ENCODE measurements around the gene CHRNB4. TPM values are rescaled to one million over a fixed set of nuclear protein-coding genes. Genes with fewer than 3 reads are reported as not detected.

The CHRNB4 gene
- total RNA-seq, 1 experiment from 2014 or later = 0.13 TPM

GRCh38 chr15:78662028-78662427 is 21.0 kb upstream of the CHRNB4 start:
- no peak overlapping the region for H3K4me2 ChIP-seq
- no peak overlapping the region for H2AFZ ChIP-seq
- H3K4me3 ChIP-seq = no peak overlapping the region
- no peak overlapping the region for H3K27ac ChIP-seq
- H3K9me3 ChIP-seq (ENCODE audit: insufficient read depth, low read depth) = no peaks in the 10 kb centered on the region
- intact Hi-C loops (cut with micrococcal nuclease; ENCODE audit: unreplicated experiment) = no loop called here
- H3K4me1 ChIP-seq (replicated peaks; ENCODE audit: insufficient read depth) = peaks cover 7% of the 10 kb centered on the region; the same call in 1 of the 2 replicates
- CTCF ChIA-PET = no interaction called here
- DNase-seq = no peak
- H3F3A ChIP-seq (ENCODE audit: insufficient read depth, low read depth) = 0 out of 2 replicates have a peak, but pooled peaks cover 5% of the 10 kb centered on the region
- no peaks in the 10 kb centered on the region for H3K27me3 ChIP-seq (ENCODE audit: insufficient read depth, low read depth)
- H3K79me2 ChIP-seq (ENCODE audit: low read depth) = no peaks in the 10 kb centered on the region
- TF ChIP-seq EZH2 (IDR thresholded peaks at IDR 0.05; ENCODE audit: low read depth) = no peak
- H3K9me2 ChIP-seq (ENCODE audit: insufficient read depth) = no peaks in the 10 kb centered on the region
- no peaks in the 10 kb centered on the region for H3K36me3 ChIP-seq (ENCODE audit: low read depth)
- no TSS peak for BruUV-seq (replicated peaks)
- no peaks in the 10 kb centered on the region for H4K20me1 ChIP-seq (ENCODE audit: insufficient read depth)
- POLR2A ChIA-PET (ENCODE audit: unreplicated experiment) = no interaction called here

- no peaks in the 10 kb centered on the region for H3K9me3 ChIP-seq (ENCODE audit: insufficient read depth, low read depth)
- CTCF ChIA-PET = no interaction called here
- intact Hi-C loops (cut with micrococcal nuclease; ENCODE audit: unreplicated experiment) = no loop called here
- POLR2A ChIA-PET (ENCODE audit: unreplicated experiment) = interaction anchor here (0.6 kb wide), 1 partner anchor 212 kb away, joined by 7 read pairs; no protein-coding TSS in a partner anchor
- H3F3A ChIP-seq (ENCODE audit: insufficient read depth, low read depth) = 0 out of 2 replicates have a peak, but pooled peaks cover 5% of the 10 kb centered on the region
- no peak for DNase-seq
- no peak overlapping the region for H3K4me3 ChIP-seq
- no peaks in the 10 kb centered on the region for H3K36me3 ChIP-seq (ENCODE audit: low read depth)
- no peaks in the 10 kb centered on the region for H3K9me2 ChIP-seq (ENCODE audit: insufficient read depth)
- H4K20me1 ChIP-seq (ENCODE audit: insufficient read depth) = no peaks in the 10 kb centered on the region
- peaks cover 7% of the 10 kb centered on the region; the same call in 1 of the 2 replicates for H3K4me1 ChIP-seq (replicated peaks; ENCODE audit: insufficient read depth)
- no peak for TF ChIP-seq EZH2 (IDR thresholded peaks at IDR 0.05; ENCODE audit: low read depth)
- no peak for TF ChIP-seq CTCF (conservative IDR thresholded peaks at IDR 0.05)
- no peak overlapping the region for H2AFZ ChIP-seq
- H3K27me3 ChIP-seq (ENCODE audit: insufficient read depth, low read depth) = no peaks in the 10 kb centered on the region
- H3K27ac ChIP-seq = no peak overlapping the region
- H3K4me2 ChIP-seq = no peak overlapping the region
- no TSS peak for BruUV-seq (replicated peaks)
- H3K79me2 ChIP-seq (ENCODE audit: low read depth) = no peaks in the 10 kb centered on the region
Observed at GRCh38 chr15:78661001-78661400, 20.0 kb upstream of the CHRNB4 start.

GRCh38 chr15:78660584-78660983 is 19.6 kb upstream of the CHRNB4 start:
- Histone ChIP-seq H3K79me2 (ENCODE audit: low read depth) (no peaks in the 10 kb centered on the region), H3K4me3 (no peak overlapping the region), H2AFZ (no peak overlapping the region), H3K4me1 (replicated peaks; ENCODE audit: insufficient read depth) (peaks cover 7% of the 10 kb centered on the region; the same call in 1 of the 2 replicates), H3F3A (ENCODE audit: insufficient read depth, low read depth) (0 out of 2 replicates have a peak, but pooled peaks cover 5% of the 10 kb centered on the region), H3K9me3 (ENCODE audit: insufficient read depth, low read depth) (no peaks in the 10 kb centered on the region), H3K27ac (no peak overlapping the region), H3K9me2 (ENCODE audit: insufficient read depth) (no peaks in the 10 kb centered on the region), H3K4me2 (no peak overlapping the region), H3K27me3 (ENCODE audit: insufficient read depth, low read depth) (no peaks in the 10 kb centered on the region), H4K20me1 (ENCODE audit: insufficient read depth) (no peaks in the 10 kb centered on the region), H3K36me3 (ENCODE audit: low read depth) (no peaks in the 10 kb centered on the region)
- BruUV-seq (replicated peaks) = no TSS peak
- intact Hi-C loops (cut with micrococcal nuclease; ENCODE audit: unreplicated experiment) = no loop called here
- no peak for DNase-seq
- TF ChIP-seq EZH2 (IDR thresholded peaks at IDR 0.05; ENCODE audit: low read depth) = no peak
- no peak for TF ChIP-seq CTCF (conservative IDR thresholded peaks at IDR 0.05)
- POLR2A ChIA-PET (ENCODE audit: unreplicated experiment) = interaction anchor here (0.6 kb wide), 1 partner anchor 213 kb away, joined by 7 read pairs; no protein-coding TSS in a partner anchor
- CTCF ChIA-PET = no interaction called here

GRCh38 chr15:78658823-78659222 is 17.8 kb upstream of the CHRNB4 start:
- POLR2A ChIA-PET (ENCODE audit: unreplicated experiment) = no interaction called here
- BruUV-seq (replicated peaks) = no TSS peak
- no peaks in the 10 kb centered on the region for H3K9me3 ChIP-seq (ENCODE audit: insufficient read depth, low read depth)
- H3K9me2 ChIP-seq (ENCODE audit: insufficient read depth) = no peaks in the 10 kb centered on the region
- no peaks in the 10 kb centered on the region for H3K36me3 ChIP-seq (ENCODE audit: low read depth)
- no peak overlapping the region for H3K4me2 ChIP-seq
- CTCF ChIA-PET = no interaction called here
- no peak for DNase-seq
- no peak overlapping the region for H2AFZ ChIP-seq
- H4K20me1 ChIP-seq (ENCODE audit: insufficient read depth) = no peaks in the 10 kb centered on the region
- TF ChIP-seq EZH2 (IDR thresholded peaks at IDR 0.05; ENCODE audit: low read depth) = no peak
- TF ChIP-seq CTCF (conservative IDR thresholded peaks at IDR 0.05) = no peak
- H3K4me1 ChIP-seq (replicated peaks; ENCODE audit: insufficient read depth) = peaks cover 7% of the 10 kb centered on the region; the same call in 1 of the 2 replicates
- 0 out of 2 replicates have a peak, but pooled peaks cover 5% of the 10 kb centered on the region for H3F3A ChIP-seq (ENCODE audit: insufficient read depth, low read depth)
- H3K27me3 ChIP-seq (ENCODE audit: insufficient read depth, low read depth) = no peaks in the 10 kb centered on the region
- intact Hi-C loops (cut with micrococcal nuclease; ENCODE audit: unreplicated experiment) = no loop called here
- no peaks in the 10 kb centered on the region for H3K79me2 ChIP-seq (ENCODE audit: low read depth)
- no peak overlapping the region for H3K4me3 ChIP-seq
- H3K27ac ChIP-seq = no peak overlapping the region
